NCI-H2107 (cell line): ENCODE data around the gene SZT2.
"Not testable (repeated sequence)": the region's sequence is repeated elsewhere in the genome, so short reads cannot be mapped to it uniquely, and the experiment has no call there.

ENCODE experiments used
- DNase-seq: peaks from one replicate; lab custom pipeline; 2025; lab: John Stamatoyannopoulos, UW

SZT2 gene

GRCh38 chr1:43492826-43493225, 103.1 kb downstream of the SZT2 start:
- no peak for DNase-seq

- DNase-seq, result no peak
These were observed 104.2 kb downstream of the SZT2 start for GRCh38 chr1:43493661-43494450.

GRCh38 chr1:43495204-43495603, 105.5 kb downstream of the SZT2 start:
- no peak for DNase-seq

- DNase-seq, result no peak
These were observed 110.2 kb downstream of the SZT2 start for GRCh38 chr1:43499898-43500297.

- not testable (repeated sequence) for DNase-seq
These were observed 112.1 kb downstream of the SZT2 start for GRCh38 chr1:43501806-43502205.

GRCh38 chr1:43503534-43503933, 113.8 kb downstream of the SZT2 start:
- no peak for DNase-seq
